DMS79 (cell line): ENCODE measurements around the gene HAPSTR1.
"Not testable (repeated sequence)": the region's sequence is repeated elsewhere in the genome, so short reads cannot be mapped to it uniquely, and the experiment has no call there.

Experiments used
- DNase-seq: peaks from one replicate; lab custom pipeline; 2025; lab: John Stamatoyannopoulos, UW

Gene HAPSTR1

DNA sequence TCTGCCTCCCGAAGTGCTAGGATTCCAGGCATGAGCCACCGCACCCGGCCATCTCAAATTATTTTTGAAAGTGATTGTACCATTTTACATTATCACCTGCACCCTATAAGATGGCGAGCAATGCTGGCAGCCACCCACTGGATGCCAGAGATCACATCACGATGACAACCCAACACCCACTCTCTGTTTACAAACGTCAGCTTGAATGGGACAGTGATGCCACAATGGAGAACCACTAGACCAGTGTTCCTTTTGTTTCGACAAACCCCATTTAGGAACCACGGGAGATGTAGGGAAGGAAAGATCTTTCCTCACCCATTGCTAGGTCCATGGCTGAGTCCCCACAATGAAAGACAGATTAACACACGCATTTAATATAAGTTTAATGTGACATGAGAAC lies 20.1 kb upstream of the HAPSTR1 start:
- DNase-seq = no peak

- DNase-seq = peak; percentile 21
Measured at GRCh38 chr16:9072806-9073341, 18.6 kb upstream of the HAPSTR1 start.

DNA sequence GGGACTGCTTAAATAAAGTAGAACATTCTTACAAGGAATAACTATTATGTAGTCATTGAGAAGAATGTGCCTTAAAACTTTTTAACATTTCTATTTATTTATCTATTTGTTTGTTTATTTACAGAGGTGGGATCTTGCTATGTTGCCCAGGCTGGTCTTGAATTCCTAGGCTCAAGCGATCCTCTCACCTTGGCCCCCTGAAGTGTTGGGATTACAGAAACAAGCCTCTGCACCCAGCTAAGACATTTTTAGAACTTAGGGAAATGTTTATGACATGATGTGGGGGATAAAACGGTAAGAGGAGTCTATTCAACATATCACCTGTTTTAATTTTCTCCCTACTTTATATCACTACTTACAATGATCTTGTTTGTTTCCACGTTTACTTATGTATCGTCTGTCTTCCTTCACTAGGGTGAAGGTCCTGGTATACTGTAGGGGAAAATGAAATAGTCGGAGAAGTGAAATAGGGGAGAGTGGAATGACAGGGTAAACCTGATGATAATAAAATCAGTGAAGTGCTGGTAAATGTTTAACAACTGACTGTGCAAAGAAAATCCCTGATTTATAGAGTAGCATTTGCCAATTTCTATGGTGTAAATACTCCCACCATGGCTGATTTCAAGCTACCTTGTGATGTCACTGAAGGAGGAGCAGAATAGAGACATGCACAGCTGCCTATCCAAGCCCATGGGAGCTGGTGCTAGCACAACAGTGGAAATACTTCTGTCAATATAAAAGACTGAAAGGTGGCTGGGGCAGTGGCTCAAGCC lies 16.0 kb upstream of the HAPSTR1 start:
- no peak for DNase-seq

- no peak for DNase-seq
Measured at GRCh38 chr16:9077091-9077809, 14.2 kb upstream of the HAPSTR1 start.

DNA sequence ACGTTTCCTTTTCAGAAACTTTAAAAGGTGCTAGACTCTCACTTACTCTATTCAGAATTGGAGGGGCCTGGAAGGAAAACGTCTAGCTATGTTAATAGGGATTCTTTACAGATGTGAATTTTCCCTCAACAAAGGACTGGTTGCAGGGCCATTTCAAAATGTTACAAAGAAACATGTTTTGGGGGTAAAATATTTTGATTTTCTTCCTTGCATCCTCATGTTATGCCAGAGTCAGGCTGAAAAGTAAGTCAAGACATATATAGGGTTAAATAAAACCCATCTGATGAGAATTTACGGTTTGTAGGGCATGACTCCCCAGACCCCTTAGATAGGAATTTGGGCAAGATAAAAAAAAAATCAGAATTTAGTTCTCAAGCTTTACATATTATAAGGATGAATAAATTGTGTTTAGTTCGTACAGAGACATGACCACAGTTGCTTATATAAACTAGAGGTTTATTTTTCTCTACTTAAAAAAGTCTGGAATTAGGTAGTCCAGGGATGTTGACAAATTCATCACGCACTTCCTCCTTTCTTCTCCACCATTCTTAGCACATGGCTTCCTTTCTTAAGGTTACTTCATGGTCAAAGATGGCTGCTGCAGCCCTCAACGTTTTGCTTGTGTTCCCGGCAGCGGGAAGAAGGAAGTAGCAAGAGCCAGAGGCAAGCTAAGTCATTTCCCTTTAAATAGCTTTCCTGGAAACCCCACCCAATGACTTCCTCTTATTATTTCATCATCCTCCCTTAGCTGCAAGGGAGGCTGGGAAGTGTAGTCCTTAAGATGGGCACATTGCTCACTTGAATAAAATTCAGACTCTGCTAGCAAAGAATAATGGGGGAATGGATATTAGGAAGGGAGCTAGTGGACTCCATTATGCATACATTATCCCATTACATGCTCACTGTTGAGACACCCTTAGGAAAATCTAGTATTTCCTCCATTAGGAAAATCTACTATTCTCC lies 12.7 kb upstream of the HAPSTR1 start:
- not testable (repeated sequence) for DNase-seq

DNA sequence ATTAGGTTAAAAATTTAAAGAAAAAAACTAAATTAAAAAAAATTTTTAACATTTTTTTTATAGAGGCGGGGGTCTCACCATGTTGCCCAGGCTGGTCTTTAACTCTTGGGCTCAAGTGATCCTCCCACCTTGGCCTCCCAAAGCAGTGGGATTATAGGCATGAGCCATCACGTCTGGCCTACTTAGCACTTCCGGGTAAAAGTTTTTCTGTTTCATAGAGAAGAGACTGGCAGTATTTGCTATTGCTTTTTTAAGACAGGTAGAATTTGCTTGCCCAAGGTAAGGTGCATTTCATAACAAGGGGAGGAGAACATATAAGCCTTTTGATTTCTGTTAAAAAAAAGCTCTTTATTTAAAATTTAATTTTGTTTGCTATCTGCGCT lies 12.0 kb upstream of the HAPSTR1 start:
- DNase-seq = no peak

- DNase-seq = no peak
Measured at GRCh38 chr16:9081158-9081557, 10.3 kb upstream of the HAPSTR1 start.

- no peak for DNase-seq
Measured at GRCh38 chr16:9081843-9082242, 9.6 kb upstream of the HAPSTR1 start.

DNA sequence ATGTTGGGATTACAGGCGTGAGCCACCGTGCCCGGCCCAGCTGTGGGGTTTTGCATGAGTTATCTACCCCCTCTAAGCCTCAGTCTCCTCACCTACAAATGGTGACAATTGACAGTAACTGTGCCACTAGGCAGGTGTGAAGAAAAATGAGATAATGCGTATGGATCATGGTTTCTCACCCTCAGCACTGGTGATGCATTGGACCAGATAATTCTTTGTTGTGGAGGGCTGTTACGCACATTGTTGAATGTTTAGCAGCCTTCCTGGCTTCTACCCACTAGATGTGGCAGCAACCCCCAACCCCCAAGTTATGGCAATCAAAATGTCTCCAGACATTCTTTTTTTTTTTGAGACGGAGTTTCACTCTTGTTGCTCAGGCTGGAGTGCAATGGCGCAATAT lies 9.0 kb upstream of the HAPSTR1 start:
- DNase-seq = no peak

DNA sequence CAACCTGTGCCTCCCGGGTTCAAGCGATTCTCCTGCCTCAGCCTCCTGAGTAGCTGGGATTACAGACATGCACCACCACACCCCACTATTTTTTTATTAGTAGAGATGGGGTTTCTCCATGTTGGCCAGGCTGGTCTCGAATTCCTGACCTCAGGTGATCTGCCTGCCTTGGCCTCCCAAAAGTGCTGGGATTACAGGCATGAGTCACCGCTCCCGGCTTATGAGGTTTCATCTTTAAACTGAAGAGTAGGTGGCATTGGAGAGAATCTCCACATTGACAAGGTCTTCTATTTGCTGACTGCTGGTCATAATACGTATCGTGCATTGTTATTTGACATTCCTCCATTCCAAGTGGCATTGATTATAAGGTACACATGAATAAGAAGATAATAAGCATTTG lies 3.7 kb upstream of the HAPSTR1 start:
- not testable (repeated sequence) for DNase-seq

DNA sequence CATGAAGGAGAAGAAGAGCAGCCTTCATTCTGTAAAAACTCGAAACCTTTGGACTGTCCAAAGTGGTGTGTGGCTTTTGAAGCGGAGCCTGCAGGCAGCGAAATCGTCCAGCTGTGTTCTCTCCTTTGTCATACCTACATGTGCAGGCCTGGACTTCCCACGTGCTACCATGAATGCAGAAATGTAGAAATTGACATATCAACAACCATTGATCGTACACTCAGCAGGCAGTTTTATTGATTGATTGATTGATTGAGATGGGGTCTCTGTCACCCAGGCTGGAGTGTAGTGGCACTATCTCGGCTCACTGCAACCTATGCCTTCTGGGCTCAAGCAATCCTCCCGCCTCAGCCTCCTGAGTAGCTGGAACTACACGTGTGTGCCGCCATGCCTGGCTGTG lies 2.6 kb upstream of the HAPSTR1 start:
- no peak for DNase-seq

- no peak for DNase-seq
Measured at GRCh38 chr16:9089660-9090059, 1.8 kb upstream of the HAPSTR1 start.

- no peak for DNase-seq
Measured at GRCh38 chr16:9090101-9090959, 1.1 kb upstream of the HAPSTR1 start.

DNA sequence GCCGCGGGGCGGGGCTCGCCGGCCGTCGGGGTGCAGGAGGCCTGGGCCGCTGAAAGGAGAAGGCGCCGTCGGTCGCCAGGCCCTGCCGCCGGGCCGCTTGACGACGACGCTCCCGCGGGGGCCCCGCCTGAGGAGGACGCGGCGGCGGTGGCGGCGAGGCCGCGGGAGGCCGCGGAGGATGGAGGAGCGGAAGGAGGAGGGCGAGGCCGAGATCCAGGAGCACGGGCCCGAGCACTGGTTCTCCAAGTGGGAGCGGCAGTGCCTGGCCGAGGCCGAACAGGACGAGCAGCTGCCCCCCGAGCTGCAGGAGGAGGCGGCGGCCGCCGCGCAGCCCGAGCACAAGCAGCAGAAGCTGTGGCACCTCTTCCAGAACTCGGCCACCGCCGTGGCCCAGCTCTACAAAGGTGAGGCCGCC lies 430 bp downstream of the HAPSTR1 start:
- DNase-seq = no peak

DNA sequence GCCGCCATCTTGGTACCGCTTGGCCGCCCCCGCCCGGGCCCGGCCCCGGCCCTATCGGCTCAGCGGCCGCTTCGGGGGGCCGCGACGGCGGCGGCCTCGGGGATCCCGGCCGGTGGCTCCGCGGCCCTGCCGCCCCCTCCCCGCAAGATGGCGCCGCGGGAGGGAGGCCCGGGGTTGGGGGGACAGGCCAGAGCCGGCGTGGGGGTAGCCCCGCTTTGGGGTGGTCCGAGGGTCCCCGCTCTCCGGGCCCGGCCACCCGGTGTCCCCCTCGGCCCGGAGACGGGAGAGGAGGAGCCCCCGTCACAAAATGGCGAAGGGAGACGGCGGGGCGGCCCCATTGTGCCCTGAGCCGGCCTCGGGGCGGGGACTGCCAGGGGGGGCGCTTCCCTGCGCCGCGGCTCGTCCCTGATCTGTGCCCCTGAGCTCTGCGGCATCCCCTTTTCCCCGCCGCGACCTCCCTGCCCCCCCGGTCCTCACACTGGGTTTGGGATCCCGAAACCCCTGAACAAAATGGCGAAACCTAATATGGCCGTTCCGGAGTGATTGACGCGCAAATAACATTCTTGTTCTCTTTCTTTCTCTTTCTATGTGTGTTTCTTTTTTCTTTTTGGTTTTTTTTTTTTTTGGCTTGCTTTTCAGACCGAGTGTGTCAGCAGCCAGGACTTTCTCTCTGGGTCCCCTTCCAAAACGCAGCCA lies 986 bp downstream of the HAPSTR1 start:
- peak; percentile 9 for DNase-seq

GRCh38 chr16:9092978-9093344 lies 1.5 kb downstream of the HAPSTR1 start:
- no peak for DNase-seq

DNA sequence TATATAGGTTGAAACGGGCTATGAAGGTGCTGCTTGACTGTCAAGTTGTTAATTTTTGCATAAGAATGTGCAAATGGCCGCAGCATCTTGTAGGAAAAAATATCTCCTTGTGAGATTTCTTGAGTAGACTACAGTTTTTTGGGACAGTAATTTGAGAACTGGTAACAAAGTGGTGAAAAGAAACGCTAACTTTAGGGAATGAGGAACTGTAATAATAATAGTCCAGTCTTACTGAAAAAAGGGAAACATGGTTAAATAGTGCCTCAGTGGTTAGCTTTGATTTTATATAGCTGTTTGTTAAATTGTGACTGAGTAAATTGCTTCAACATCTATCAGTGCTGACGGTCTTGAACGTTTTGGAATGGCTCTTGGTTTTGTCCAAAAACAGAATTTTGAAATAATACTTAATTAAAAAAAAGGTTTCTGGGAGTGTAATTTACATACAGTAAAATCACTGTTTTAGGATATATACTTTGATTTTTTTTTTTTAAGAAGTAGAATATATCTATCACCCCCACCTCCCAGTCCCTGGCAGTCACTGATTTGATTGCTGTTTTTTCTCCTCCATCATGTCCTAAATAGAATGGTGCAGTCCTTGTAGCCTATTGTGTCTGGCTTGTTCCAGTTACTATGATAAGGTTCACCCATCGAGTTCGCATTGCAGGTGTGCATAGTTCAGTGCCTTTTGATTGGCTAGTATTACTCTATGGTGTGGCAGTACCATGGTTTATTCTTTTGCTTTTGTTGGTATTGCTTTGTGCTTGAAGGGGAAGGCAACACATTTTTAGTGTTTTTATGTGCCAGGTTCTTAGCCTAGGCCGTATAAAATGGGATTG lies 2.8 kb downstream of the HAPSTR1 start:
- no peak for DNase-seq

DNA sequence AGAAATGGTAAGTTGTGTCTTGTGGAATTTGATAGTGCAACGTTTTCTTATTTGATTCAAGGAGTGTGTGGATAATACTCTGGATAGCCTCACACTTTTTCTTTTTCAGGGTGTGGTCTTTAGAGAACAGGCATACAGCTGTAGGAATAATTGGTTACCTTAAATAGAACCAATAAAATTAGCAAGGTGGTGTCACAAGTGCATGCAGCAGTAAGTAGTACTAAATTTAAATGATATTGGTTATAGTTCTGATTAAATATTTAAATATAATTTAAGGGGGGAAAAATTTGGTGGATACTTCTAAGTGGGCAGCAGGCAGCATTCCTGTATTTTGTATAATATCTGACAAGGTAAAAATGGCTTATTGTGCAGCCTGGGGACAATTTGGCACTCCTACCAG lies 3.7 kb downstream of the HAPSTR1 start:
- no peak for DNase-seq

DNA sequence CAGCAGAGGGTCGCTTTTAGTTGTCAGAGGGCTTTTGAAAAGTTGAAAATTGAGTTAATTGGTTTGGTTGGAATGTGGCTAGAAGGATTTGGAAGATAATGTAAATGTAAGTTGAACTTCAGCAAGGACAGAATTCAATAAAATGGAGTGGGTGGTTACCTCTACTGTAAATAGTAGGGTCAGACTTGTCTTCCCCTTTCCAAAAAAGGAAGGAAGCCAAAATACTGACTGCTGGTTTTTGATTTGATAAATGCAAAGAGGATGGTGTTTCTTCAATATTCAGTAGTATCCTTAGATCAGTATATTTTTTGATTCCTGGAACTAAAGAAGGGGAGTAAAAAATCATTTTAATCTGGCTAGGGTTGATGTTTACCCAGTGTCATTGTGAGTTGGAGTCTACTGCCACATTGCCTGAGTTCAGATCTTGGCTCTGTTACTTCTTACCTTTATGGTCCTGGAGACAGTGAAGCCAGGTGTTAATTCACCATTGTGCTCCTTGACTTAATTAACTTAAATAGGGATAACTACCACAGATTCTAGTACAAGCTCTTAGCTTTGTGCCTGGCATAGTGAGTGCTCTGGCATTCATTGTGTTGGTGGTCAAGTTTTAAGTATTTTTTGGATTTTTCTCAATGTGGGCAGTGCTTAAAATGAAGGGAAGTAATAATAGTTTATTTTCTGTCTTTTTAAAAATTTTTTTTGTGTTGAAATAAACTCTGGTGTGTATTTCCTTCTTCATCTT lies 4.4 kb downstream of the HAPSTR1 start:
- no peak for DNase-seq
